ENCODE results near the gene ALDOA.
"Not testable (repeated sequence)": the region's sequence is repeated elsewhere in the genome, so short reads cannot be mapped to it uniquely, and the experiment has no call there.

Gene ALDOA

DNA sequence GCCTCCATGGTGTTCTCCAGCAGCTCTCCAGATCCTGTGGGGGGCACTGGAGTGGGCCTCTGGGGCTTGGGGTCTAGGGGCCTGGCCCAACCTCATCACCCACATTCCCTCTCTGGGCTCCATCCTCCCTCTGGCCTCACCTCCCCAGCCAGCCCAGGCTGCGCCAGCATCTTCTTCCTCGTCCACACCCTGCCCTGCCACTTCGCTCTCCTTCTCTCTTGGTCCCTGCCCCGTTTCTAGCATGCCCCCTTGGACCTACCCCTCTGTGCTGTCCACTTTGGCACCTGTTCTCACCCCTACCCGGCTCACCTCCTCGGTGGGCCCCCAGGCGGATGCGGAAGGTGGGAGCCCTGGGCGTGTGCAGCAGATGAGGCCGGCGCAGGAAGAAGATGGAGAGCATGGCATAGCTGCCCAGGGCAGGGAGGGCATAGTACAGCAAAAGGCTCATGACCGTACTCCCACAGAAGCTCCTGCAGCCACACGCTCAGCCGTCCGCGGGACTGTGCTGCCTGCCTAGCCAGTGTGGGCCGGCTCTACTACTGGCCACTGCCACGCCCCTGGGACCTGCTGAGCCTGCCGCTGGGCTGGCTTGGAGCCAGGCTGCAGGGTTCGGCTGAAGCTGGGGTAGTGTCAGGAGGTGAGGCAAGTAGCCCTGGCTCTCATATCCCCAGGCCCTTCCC, 47.6 kb downstream of the ALDOA start, which contains the start of gene GDPD3:
TSS of gene GDPD3 (minus strand) at position 507 of the 680 bp plus-strand sequence. CDS start at position 448, 59 bp downstream.
- H3K27ac ChIP-seq = no peak within 1 kb of the TSS
- H3K4me1 ChIP-seq = peaks cover 0 to 7% (median 0%) of the 10 kb centered on the region in 4 donors
- intact Hi-C loops (cut with DNase I; ENCODE audit: low total_unique reads) = no loop called here
- TF ChIP-seq, protein P1, sequence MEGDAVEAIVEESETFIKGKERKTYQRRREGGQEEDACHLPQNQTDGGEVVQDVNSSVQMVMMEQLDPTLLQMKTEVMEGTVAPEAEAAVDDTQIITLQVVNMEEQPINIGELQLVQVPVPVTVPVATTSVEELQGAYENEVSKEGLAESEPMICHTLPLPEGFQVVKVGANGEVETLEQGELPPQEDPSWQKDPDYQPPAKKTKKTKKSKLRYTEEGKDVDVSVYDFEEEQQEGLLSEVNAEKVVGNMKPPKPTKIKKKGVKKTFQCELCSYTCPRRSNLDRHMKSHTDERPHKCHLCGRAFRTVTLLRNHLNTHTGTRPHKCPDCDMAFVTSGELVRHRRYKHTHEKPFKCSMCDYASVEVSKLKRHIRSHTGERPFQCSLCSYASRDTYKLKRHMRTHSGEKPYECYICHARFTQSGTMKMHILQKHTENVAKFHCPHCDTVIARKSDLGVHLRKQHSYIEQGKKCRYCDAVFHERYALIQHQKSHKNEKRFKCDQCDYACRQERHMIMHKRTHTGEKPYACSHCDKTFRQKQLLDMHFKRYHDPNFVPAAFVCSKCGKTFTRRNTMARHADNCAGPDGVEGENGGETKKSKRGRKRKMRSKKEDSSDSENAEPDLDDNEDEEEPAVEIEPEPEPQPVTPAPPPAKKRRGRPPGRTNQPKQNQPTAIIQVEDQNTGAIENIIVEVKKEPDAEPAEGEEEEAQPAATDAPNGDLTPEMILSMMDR (IDR thresholded peaks at IDR 0.05) = no peak
- H3K27me3 ChIP-seq = no peaks in the 10 kb centered on the region
- H3K36me3 ChIP-seq = peaks cover 60 to 96% (median 85%) of the 10 kb centered on the region in 3 donors
- H3K4me3 ChIP-seq = no peak within 1 kb of the TSS
- no peak for DNase-seq
- no peaks in the 10 kb centered on the region for H3K9me3 ChIP-seq

DNA sequence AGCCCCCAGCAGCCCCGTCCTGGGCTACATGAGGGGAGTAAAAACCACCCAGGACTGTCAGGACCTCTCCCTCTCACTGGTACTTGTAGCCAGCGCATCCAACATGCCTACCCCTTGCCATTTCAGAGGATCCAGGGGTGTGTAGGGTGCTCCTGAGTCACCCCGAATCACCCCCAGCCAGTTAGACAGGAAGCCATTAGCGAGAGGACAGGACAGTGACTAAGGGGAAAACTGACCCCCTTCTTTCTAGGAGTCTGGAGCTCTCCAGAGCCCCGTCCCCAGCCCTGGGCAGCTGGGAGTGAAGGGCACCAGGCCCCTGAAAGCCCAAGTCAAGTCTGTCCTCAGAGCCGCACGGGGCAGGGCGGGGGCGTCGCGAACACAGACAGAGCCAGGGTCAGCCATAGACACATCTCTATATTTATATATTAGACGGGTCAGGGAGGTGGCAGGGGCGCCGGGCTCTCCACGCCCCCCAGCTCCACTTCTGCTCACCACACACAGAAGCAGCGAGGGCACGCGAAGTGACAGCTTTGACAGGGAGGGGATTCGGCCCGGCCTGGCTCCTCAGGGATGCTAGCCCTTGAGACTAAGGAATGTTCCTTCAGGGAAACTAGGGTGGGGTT, 48.3 kb downstream of the ALDOA start:
- no peak for DNase-seq
- H3K36me3 ChIP-seq = peaks cover 67 to 96% (median 87%) of the 10 kb centered on the region in 3 donors
- intact Hi-C loops (cut with DNase I; ENCODE audit: low total_unique reads) = no loop called here
- no peak overlapping the region for H3K27ac ChIP-seq
- H3K27me3 ChIP-seq = no peaks in the 10 kb centered on the region
- no peaks in the 10 kb centered on the region for H3K9me3 ChIP-seq
- H3K4me3 ChIP-seq = no peak overlapping the region
- TF ChIP-seq, protein P1 (IDR thresholded peaks at IDR 0.05) = no peak
- H3K4me1 ChIP-seq = peaks cover 0 to 7% (median 0%) of the 10 kb centered on the region in 4 donors

DNA sequence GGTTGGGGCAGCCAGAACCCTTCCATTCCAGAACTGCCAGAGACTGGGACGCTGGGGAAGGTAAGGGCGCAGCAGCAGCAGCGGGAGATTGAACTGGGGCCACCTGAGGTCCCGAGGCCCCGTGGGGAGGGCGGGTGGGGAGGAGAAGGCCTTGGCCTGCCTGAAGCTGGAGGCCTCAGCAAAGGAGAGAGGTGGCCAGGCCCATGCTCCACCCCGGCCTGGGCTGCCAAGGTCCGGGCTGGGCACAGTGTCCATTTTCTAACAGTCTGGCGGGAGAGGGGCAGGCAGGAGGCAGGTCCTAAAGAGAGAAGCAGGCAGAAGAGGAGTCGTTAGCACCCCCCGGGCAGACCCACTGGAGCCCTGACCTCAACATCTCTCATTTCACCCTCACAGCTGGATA, 48.9 kb downstream of the ALDOA start:
- Histone ChIP-seq H3K27ac (no peak overlapping the region), H3K4me3 (no peak overlapping the region), H3K9me3 (no peaks in the 10 kb centered on the region), H3K27me3 (no peaks in the 10 kb centered on the region), H3K36me3 (peaks cover 71 to 100% (median 93%) of the 10 kb centered on the region in 3 donors), H3K4me1 (peaks cover 0 to 7% (median 0%) of the 10 kb centered on the region in 4 donors)
- TF ChIP-seq, protein P1 (IDR thresholded peaks at IDR 0.05) = no peak
- no peak for DNase-seq
- intact Hi-C loops (cut with DNase I; ENCODE audit: low total_unique reads) = no loop called here

DNA sequence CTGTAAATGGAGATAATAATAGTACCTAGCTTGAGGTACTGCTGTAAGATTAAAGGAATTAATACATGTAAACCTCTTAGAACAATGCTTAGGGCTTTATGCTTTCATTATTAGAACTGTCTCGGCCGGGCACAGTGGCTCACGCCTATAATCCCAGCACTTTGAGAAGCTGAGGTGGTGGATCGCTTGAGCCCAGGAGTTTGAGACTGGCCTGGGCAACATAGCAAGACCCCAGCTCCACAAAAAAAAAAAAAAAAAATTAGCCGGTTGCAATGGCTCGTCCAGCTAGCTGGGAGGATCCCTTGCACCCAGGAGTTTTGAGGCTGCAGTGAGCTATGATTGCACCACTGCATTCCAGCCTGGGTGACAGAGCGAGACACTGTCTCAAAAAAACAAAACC, 49.3 kb downstream of the ALDOA start:
- H3K9me3 ChIP-seq; H3K4me3 ChIP-seq; DNase-seq; H3K4me1 ChIP-seq; H3K27me3 ChIP-seq; H3K27ac ChIP-seq; intact Hi-C loops (cut with DNase I; ENCODE audit: low total_unique reads): not testable (repeated sequence)
- peaks cover 74 to 100% (median 94%) of the 10 kb centered on the region in 3 donors for H3K36me3 ChIP-seq

DNA sequence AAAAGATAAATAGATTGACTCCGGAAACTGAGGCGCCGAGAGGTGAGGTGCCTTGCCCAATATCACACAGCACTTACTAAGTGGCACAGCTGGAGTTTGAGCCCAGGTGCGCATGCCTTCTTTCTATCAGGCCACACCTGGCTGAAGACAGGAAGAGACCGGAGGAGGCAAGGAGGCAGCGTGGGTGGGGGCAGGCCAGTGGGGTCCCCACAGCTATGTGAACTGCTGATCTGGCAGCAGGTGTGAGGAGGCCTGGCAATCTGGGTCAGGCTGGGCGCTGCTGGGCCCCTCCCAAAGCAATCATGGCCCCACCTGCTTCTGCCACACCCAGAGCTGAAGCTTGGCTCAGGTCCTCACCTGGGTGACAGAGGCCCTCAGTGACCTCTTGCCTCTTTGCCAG, 49.7 kb downstream of the ALDOA start:
- Histone ChIP-seq H3K27me3 (no peaks in the 10 kb centered on the region), H3K4me1 (peaks cover 0 to 7% (median 0%) of the 10 kb centered on the region in 4 donors), H3K9me3 (no peaks in the 10 kb centered on the region), H3K36me3 (peaks cover 73 to 100% (median 94%) of the 10 kb centered on the region in 3 donors), H3K4me3 (no peak overlapping the region), H3K27ac (no peak overlapping the region)
- no peak for DNase-seq
- TF ChIP-seq, protein P1 (IDR thresholded peaks at IDR 0.05) = no peak
- intact Hi-C loops (cut with DNase I; ENCODE audit: low total_unique reads) = no loop called here
